ENCODE measurements around the gene SNX21.
A peak's percentile ranks its signal among the peaks of the same experiment; 100 is the strongest.

The SNX21 gene

GRCh38 chr20:45882469-45883099 is 49.0 kb downstream of the SNX21 start:
- peaks cover 49% of the 10 kb centered on the region for H3K36me3 ChIP-seq (ENCODE audit: insufficient read depth, low read length)
- H3K79me2 ChIP-seq (ENCODE audit: insufficient read depth, low read length) = peaks cover 32% of the 10 kb centered on the region
- H3K4me3 ChIP-seq (ENCODE audit: low read depth in 1 of 2, low read length in 2 of 2) = peak overlapping the region in 1 of 2 experiments; percentile 85; a peak in 1 of 4 replicates
- DNase-seq = no peak
- H3K27me3 ChIP-seq (ENCODE audit: insufficient read depth, low read length, poor library complexity) = no peaks in the 10 kb centered on the region
- no peak for ATAC-seq (ENCODE audit: insufficient read depth, low read depth)
- peaks cover 46% of the 10 kb centered on the region for H3K4me1 ChIP-seq (ENCODE audit: insufficient read depth, low read length)
- no peak overlapping the region for H3K27ac ChIP-seq (ENCODE audit: low read length)
- peaks cover 7% of the 10 kb centered on the region; the same call in 1 of the 2 replicates for H4K20me1 ChIP-seq (ENCODE audit: insufficient read depth, low read length)
- H3K4me2 ChIP-seq (ENCODE audit: insufficient read depth, low read length) = peak overlapping the region; percentile 89
- H3K9ac ChIP-seq (ENCODE audit: low read depth, low read length) = peak overlapping the region; percentile 78; the same call in 1 of the 2 replicates
- no peaks in the 10 kb centered on the region for H3K9me3 ChIP-seq (ENCODE audit: insufficient read depth, low read length, severe bottlenecking)
- no peak for TF ChIP-seq CTCF (IDR thresholded peaks at IDR 0.05; ENCODE audit: borderline replicate concordance, extremely low read depth, low read length, poor library complexity, severe bottlenecking)
- TF ChIP-seq EZH2 (IDR thresholded peaks at IDR 0.05; ENCODE audit: borderline replicate concordance, low read depth, low read length, severe bottlenecking) = no peak
- H2AFZ ChIP-seq (ENCODE audit: low read depth, low read length) = no peak overlapping the region

- ATAC-seq (ENCODE audit: insufficient read depth, low read depth) (no peak), DNase-seq (no peak)
- Histone ChIP-seq H3K79me2 (ENCODE audit: insufficient read depth, low read length) (peaks cover 32% of the 10 kb centered on the region), H3K27ac (ENCODE audit: low read length) (no peak overlapping the region), H2AFZ (ENCODE audit: low read depth, low read length) (no peak overlapping the region), H3K9ac (ENCODE audit: low read depth, low read length) (no peak overlapping the region), H3K9me3 (ENCODE audit: insufficient read depth, low read length, severe bottlenecking) (no peaks in the 10 kb centered on the region), H3K4me2 (ENCODE audit: insufficient read depth, low read length) (0 out of 2 replicates have a peak overlapping the region, but pooled peaks have one; percentile 89), H3K4me3 (ENCODE audit: low read depth in 1 of 2, low read length in 2 of 2) (no peak overlapping the region), H4K20me1 (ENCODE audit: insufficient read depth, low read length) (peaks cover 7% of the 10 kb centered on the region; the same call in 1 of the 2 replicates), H3K4me1 (ENCODE audit: insufficient read depth, low read length) (peaks cover 46% of the 10 kb centered on the region), H3K27me3 (ENCODE audit: insufficient read depth, low read length, poor library complexity) (no peaks in the 10 kb centered on the region), H3K36me3 (ENCODE audit: insufficient read depth, low read length) (peaks cover 44% of the 10 kb centered on the region)
- TF ChIP-seq EZH2 (IDR thresholded peaks at IDR 0.05; ENCODE audit: borderline replicate concordance, low read depth, low read length, severe bottlenecking) (no peak), CTCF (IDR thresholded peaks at IDR 0.05; ENCODE audit: borderline replicate concordance, extremely low read depth, low read length, poor library complexity, severe bottlenecking) (no peak)
Observed at GRCh38 chr20:45883100-45883469, 49.5 kb downstream of the SNX21 start.

GRCh38 chr20:45886590-45887345 is 53.2 kb downstream of the SNX21 start:
- Histone ChIP-seq H4K20me1 (ENCODE audit: insufficient read depth, low read length) (peaks cover 7% of the 10 kb centered on the region; the same call in 1 of the 2 replicates), H3K36me3 (ENCODE audit: insufficient read depth, low read length) (peaks cover 38% of the 10 kb centered on the region), H3K4me2 (ENCODE audit: insufficient read depth, low read length) (no peak overlapping the region), H3K4me1 (ENCODE audit: insufficient read depth, low read length) (peaks cover 52% of the 10 kb centered on the region), H3K9ac (ENCODE audit: low read depth, low read length) (no peak overlapping the region), H3K27me3 (ENCODE audit: insufficient read depth, low read length, poor library complexity) (no peaks in the 10 kb centered on the region), H3K9me3 (ENCODE audit: insufficient read depth, low read length, severe bottlenecking) (no peaks in the 10 kb centered on the region), H2AFZ (ENCODE audit: low read depth, low read length) (no peak overlapping the region), H3K27ac (ENCODE audit: low read length) (no peak overlapping the region), H3K4me3 (ENCODE audit: low read depth in 1 of 2, low read length in 2 of 2) (no peak overlapping the region), H3K79me2 (ENCODE audit: insufficient read depth, low read length) (peaks cover 41% of the 10 kb centered on the region)
- TF ChIP-seq EZH2 (IDR thresholded peaks at IDR 0.05; ENCODE audit: borderline replicate concordance, low read depth, low read length, severe bottlenecking) = no peak
- no peak for TF ChIP-seq CTCF (IDR thresholded peaks at IDR 0.05; ENCODE audit: borderline replicate concordance, extremely low read depth, low read length, poor library complexity, severe bottlenecking)
- ATAC-seq (ENCODE audit: insufficient read depth, low read depth) = no peak
- DNase-seq = no peak
